HG03108 (cell line): ENCODE data around the gene LAMB2.

ENCODE experiments used
- ATAC-seq: cut with Tn5 transposase; IDR thresholded peaks from one replicate; pipeline ENCODE4 v1.9.1; 2021; ENCODE audit warnings: moderate library complexity; ENCODE audit not compliant: unreplicated experiment

Gene LAMB2

DNA sequence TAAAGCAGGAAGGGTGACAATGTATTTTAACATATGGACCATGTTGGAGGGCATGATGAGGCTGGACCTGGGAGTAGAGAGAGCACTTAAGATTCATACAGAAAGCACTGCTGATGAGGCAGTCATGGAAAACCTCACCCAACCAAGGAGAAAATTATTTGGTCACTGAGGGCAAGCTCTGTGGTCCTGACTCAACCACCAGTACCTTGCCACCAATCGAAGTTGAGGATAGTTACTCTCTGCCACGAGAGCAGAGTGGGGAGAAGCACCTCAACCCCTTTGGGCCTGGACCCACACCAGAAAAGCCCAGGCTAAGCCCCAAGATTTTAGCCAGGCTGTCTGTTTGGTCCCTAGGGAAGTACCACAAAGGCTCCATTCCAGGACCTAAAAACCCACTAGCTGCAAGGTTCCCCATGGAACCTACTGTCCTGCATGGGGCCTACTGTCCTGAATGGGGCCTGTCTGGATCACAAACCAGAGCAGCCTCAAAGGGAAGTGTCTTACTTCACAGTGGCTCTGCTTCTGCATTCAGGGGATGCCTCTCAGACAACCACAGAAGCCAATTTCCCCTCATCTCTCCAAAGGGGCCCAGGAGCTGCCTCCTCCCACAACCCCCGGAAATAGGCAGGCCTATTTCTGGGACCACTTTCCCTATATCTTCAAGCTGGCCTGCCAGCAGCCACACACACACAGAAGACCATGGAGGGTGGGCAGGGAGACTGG, 29.1 kb upstream of the LAMB2 start:
- ATAC-seq = no peak

DNA sequence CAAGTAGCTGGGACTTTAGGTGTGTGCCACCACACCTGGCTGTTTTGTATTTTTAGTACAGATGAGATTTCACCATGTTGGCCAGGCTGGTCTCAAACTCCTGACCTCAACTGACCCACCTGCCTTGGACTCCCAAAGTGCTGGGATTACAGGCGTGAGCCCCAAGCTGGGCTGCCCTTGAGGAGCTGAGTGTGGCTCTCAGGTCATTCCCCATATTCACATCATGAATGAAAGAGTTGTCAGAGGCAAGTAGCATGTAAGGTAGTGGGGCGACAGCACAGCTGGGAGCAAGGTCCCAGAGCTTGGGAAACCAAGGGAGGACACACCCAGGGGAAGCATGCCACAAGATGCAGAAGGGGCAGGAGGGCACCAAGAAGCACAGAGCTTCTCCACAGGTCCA, 28.3 kb upstream of the LAMB2 start:
- ATAC-seq = no peak

DNA sequence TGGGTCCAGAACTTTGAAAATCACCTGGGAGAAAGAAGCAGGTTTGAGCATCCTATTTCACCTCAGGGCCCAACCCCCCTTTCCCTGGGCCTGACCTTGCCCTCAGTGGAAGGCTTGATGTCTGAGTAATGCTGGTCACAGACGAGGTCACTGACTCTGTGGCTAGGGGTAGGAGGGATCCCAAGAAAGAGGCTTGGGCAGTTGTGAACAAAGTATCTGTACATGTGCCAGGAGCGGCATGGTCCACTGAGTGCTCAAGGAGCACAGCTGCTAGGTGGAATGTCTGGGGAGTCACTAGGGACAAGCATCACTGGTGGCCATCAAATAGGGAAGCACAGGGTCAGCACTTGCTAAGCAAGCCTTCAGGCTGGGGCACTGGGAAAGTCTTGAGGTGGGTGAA, 25.9 kb upstream of the LAMB2 start:
- no peak for ATAC-seq

DNA sequence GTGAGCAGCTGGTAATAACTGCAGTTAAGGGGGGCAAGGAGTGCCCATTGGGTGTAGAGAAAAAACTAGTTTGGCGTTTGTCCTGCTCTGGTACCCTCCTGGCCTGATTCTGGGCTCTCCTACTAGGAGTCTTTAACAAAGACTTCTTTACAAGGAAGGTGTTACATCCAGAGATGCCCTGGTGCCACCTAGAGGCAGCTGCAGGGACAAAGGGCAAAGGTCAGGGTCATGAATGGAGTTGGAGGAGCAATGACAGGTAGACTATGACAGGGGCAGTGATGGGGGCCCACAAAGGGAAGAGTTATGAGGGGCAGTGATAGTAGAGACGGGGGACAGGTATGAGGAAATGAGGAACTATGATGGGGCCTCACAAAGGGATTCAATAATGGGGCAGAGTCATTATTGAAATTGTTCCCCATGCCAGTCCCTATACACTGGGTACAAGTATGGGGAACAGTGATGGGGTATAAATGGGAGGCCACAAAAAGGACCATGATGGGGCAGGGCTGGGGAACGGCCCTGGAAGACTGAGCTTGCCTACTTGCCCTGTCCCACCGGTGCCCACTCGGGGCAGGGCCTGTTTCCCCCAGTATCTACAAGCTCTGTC, 25.4 kb upstream of the LAMB2 start:
- no peak for ATAC-seq

DNA sequence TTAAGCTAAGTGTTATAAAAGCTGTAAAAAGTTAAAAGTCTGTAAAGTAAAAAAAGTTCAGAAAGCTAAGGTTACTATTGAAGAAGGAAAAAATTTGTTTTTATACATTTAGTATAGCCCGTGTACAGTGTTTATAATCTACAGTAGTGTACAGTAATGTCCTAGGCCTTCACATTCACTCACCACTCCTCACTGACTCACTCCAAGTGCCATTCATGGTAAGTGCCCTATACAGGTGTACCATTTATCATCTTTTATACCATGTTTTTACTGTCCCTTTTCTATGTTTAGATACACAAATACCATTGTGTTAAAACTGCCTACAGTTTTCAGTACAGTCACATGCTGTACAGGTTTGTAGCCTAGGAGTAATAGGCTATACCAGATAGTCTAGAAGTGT, 24.4 kb upstream of the LAMB2 start:
- no peak for ATAC-seq

DNA sequence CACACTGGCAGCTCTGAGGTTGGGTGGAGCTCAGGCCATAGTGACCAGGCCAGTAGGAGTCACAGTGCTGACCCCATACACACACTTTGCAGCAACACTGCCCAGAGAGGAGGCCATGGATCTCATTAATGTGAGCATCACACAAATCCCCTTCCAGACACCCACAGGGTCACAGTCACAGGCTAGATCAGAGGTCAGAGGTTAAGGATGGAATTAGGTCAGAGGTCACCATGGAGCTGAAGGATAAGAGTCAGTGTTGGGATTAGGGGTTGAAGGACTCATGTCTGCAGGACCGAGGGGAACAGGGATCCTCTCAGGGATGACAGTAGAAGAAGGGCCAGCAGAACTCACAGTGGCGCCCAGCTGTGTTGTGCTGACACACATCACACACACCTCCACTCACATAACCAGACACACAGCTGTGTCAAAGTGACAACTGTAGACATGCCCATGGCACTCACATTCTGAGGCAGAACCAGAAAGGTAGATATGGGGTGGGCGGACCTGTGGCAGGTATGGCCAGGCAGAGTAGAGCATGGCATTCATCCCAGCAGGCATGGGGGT, 20.6 kb upstream of the LAMB2 start:
- no peak for ATAC-seq

DNA sequence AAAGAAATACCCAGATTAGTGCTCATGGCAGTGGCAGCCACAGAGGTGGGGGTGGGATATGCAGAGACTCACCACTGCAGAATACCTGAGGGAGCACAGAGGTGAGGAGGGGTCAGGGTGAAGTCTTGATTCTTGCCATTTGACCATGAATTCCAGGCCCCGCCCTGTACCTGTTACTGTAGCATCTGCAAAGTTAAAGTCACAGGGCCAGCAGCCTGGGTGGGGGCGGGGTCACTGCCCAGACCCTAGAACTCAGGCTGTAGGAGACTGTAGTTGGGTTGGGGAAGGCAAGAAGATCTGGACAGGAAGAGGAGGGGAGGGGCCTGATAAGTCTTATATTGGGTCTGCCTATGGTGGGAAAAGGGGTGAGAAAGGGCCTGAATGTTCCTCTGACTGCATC, 18.8 kb upstream of the LAMB2 start:
- ATAC-seq = no peak

DNA sequence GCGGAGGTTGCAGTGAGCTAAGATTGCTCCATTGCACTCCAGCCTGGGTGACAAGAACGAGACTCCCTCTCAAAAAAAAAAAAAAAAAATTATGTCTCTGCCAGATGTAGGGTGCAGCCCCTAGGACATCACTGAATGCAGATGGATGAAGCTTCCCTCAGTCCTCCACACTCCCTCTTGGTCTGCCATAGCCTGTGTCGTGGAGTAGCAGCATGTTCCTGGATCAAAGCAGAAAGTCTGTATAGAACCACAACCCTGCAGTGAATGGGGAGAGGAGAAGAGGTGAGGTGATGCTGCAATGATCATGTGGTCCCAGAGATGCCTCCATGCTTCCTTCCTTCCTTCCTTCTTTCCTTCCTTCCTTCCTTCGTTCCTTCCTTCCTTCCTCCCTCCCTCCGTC, 15.3 kb upstream of the LAMB2 start:
- no peak for ATAC-seq

DNA sequence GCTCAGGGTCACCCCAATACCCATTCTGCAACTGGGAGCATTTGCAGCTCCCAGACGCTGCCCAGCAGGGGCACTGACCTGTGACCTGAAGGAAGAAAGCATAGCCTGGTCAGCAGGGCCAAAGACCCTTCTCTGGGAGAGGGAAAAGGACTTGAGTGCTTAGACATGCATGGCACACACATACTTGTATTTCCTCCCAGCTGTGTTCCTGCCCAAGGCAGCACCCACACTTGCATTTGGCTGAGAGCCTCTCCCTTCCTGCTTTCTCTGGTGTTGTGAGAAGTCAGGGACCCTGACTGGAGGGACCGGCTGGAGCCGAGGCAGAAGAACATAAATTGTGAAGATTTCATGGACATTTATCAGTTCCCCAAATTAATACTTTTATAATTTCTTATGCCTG, 7.2 kb upstream of the LAMB2 start:
- no peak for ATAC-seq

DNA sequence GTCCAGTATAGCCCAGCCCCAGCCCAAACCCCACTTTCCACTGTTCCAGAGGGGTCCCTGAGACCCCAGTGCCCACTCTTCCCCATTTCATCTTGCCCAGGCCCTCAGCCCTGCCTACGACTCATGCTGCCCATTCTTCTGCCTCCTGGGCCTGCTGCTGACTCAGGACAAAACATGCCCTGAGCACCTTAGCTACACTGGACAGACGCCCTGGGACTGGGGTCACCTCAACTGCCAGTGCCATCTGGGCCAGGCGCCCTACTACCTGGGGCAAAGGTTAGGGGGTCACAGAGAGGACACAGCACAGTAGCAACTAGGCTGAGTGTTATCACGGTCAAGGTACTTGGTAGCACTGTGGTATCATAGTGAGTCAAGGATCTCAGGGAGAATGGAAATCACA, 2.6 kb upstream of the LAMB2 start:
- ATAC-seq = no peak

DNA sequence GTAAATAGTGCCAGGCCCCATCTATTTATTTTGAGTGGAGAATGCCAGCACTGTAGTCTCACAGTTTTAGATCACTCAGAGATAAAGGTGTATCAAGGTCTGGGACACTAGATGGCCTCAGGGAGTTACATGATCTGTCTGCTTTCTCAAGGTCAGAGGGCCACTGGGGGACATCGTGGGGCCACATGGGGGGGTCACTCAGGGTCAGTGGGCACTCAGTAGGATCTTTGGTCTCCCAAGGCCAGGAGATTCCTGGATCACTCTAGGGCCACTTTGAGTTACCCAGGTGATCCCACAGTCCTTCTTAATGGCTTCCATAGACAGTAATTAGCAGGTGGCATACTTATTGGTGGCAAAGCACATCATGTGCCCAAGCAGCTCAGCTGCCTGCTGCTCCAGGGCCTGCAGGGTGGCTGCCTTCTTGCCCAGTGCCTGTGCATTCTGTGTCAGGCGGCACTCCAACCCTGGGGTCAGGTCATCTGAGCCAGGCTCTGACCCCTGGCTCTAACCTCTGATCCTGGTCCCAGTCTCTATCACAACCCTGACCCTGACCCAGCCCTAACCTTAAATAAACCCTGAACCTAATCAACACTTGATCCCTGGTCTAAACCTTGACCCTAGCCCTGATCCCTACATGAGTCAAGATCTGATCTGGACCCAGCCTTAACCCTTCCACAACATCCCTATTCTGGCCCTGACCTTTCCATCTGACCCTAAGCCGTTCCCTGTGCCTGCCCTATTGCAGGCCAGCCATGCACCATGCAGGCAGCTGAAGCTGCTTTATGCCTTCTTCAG, 1.8 kb upstream of the LAMB2 start:
- no peak for ATAC-seq

DNA sequence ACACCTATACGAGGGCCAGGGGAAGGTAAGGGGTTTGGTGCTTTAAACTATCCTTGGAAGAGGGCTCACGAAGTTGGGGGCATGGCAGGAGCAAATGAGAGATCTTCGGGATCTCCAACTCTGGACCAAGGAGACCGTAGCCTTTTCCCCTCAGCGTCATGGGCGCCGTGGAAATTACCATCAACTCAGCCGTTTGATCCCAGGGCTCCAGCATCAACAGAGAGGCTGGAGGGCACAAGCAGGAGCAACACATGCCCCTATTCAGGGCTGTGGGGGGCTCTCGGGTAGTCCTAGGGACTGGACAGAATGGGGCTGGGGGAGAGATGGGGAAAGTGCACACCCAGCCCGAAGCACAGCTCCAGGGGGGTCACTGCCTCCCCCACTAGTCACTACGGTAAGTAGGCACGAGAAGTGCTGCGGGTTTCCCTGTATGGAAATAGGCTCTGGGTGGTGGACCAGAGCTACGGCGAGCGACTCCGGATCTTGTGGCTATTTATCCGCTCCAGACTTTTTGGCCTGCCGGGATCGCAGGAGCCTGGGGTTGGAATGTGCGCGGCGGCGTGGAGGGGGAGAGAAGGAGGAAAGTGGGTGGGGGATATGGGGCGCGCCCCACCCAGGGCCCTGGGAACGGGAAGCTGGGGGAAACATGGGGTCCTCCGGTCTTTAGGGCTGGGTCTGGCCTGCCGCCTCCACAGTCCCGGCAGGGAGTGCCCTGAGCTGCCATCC, 539 bp upstream of the LAMB2 start:
- no peak for ATAC-seq

DNA sequence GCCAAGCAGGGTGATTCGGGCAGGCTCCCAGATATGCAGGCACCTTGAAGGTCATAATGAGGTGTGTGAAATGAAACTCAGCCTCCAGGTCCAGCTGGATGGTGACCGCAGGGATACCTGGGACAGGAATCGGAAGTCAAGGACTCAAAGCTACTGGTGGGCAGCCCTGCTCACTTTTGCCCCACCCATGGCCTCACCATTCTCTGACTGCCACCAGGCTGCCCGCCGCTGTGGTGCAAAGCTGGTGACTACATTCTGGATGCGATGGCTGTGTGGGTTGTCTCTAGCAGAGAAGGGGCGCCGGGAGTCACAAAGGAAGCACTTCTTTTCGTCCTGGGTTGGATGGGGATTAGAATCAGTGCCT, 795 bp downstream of the LAMB2 start:
- ATAC-seq = no peak

DNA sequence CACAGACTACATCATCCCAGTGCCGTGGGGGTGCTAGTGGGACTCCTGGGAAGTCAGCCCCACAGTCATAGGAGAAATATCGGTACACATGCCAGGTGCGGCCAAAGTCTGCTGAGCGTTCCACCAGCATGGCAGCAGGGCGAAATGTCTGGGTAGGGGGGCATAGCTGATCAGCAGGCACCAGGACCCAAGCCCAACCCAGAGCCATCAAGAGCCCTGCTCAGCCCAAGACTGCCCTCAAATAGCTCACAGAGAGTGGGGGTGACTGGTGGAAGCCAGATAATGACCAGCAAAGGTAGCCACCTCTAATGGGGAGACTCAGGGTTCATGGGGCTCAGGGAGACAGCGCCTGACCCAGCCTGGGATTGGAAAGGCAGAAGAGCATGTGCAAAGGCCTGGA, 1.3 kb downstream of the LAMB2 start:
- no peak for ATAC-seq

DNA sequence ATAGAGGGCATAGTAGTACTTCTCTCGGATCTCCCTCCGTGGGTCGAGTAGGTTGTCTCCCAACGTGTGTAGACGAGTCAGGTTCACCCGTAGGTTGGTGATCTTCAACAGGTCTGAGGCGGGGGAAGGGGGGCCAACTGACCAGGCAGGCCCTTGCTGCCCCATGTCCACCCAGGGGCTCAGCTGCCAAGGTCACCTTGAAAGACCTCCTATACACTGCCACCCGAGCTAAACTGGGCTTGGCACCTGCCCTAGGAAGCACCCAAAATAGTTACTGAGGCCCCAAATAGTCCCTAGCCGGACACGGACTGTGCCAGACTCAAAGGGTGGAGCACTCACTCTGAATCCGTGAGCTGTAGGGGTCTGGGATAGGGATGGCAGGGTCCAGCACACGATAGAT, 1.8 kb downstream of the LAMB2 start:
- no peak for ATAC-seq

DNA sequence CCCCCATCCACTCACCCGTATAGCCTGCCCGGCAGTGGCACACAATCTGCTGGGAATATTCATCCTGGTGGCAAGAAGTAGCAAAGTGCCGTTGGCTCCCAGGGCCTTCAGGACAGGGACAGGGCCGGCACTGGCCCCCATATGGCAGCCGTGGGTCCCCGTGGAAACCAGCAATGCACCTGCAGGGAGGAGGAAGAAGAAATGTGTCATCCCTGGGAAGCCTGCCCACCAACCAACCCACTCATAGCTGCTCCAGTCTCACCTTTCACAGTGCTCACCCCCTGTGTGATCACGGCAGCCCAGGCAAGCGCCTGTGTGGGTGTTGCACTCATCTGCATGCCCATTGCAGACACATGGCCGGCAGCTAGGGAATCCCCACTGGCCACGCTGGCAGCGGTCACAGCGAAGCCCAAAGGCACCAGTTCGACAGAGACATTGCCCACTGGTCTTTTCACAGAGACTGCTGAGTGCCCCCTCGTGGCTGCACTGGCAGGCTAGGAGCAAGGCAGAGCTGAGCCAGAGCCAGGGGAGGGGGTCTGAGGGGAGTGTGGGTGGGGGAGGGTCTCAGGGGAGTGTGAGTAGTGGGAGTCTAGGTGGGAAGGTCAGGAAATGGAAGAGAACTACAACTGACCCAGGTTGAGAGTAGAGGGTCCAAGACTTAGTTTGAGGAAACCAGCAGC, 7.7 kb downstream of the LAMB2 start:
- no peak for ATAC-seq

DNA sequence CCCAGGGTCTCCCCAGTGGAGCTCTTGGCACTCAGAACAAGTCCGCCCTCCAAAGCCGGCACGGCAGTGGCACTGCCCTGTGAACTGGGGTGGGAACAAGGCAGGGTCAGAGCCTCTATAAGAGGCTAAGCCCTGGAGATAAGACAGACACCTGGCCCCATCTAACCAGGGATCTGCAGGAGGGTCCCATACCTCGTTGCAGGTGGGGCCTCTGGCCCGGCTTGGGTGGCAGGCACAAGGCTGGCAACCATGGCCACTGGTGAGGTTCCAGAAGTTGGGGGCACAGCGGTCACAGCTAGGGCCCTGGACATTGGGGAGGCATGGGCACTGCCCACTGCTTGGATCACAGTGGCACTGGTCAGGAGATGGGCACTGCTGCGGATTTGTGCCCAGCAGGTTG, 8.6 kb downstream of the LAMB2 start:
- no peak for ATAC-seq

DNA sequence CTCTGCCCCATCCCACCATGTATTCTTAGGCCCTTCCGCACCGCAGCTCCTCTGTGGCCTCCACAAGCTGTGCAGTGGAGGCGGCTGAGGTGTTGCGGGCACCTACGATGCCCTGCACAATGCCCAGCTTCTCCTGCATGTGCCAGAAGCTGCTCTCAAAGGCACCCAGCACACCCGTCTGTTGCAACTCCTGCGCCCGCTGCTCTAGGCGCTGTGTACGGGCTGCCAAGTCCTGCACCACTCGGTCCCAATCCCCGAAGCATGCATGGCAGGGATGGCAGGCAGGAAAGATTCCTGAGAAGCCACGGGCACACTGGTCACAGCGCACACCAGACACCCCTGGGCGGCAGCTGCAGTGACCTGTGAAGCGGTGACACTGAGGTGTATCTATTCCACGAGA, 9.2 kb downstream of the LAMB2 start:
- ATAC-seq = no peak

DNA sequence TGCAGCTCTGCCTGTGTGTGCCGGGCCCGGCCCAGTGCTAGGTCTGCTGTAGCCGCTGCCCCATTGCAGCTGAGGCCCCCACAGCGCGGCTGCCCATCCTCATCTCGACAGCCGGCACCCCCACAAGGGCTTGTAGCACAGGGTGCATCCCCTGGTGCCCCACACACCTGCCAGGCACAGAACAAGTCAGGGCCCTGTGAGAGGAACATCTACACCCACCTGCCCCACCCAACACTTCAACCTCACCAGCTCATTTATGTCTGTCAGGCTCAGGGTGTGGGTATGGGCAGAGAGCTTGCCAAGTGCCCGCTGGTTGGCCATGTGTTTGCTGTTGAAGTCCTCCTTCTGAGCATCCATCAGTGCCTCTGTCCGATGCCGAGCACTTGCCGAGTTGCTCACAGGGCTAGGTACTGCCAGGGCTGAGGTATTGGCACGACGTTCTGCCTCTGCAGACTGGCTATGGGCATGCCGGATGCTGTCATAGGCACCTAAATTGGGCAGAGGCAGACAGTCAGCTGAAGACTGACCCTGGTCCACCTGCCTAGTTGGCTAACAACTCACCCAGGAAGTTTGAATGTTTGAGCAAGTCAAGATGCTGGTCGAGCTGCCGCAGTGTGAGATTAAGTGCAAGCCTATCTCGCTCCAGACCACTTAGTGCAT, 9.8 kb downstream of the LAMB2 start:
- ATAC-seq = no peak

DNA sequence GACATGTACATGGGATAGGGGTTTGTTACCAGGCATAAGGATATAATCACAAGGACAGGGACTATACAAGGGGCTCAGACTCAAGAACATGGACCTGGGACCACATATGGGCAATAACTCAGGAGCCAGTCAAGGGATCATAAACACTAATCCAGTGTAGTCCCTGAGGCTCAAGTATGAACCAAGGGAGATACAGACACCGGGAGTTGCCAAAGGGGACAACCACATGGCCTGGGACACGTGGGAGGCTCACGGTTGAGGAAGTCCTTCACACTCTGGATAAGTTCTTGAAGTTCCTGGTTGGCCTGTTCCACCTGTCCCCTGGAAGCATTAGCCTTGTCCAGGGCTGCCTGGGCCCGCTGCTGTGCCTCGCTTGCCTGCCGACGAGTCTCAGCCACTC, 10.4 kb downstream of the LAMB2 start:
- no peak for ATAC-seq
